ENCODE measurements around the gene KRT24. TPM values are rescaled to one million over a fixed set of nuclear protein-coding genes. Genes with fewer than 3 reads are reported as not detected.

KRT24 gene
- polyA plus RNA-seq, 1 experiment, result not detected

DNA sequence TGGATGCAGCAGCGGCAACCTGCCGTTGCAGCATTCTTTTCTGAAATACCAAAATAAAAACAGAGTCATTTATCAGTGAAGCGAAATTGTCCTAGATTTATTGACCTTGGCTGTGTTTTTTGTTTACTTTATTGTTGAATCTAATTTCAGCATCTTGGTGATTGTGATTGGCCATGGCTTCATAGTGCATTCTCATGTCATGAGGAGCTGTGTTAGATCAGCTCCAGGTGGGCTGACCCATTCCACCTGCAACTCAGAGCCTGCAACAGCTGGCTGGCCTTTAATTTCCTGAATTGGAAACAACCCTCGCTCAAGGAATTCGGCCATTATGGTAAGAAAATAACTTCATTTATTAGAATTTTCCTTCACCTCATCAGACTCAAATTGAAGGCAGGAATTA lies 16.4 kb downstream of the KRT24 start:
- DNase-seq (ENCODE audit: low read depth, low spot score), result no peak
- H3K4me3 ChIP-seq (ENCODE audit: low read depth, low read length), result no peak overlapping the region
- ChIA-PET CTCF (no interaction called here), POLR2A (no interaction called here)
- peaks cover 15% of the 10 kb centered on the region for H3K27me3 ChIP-seq (ENCODE audit: control insufficient read depth, insufficient read depth, low read length)
- TF ChIP-seq, protein P1, sequence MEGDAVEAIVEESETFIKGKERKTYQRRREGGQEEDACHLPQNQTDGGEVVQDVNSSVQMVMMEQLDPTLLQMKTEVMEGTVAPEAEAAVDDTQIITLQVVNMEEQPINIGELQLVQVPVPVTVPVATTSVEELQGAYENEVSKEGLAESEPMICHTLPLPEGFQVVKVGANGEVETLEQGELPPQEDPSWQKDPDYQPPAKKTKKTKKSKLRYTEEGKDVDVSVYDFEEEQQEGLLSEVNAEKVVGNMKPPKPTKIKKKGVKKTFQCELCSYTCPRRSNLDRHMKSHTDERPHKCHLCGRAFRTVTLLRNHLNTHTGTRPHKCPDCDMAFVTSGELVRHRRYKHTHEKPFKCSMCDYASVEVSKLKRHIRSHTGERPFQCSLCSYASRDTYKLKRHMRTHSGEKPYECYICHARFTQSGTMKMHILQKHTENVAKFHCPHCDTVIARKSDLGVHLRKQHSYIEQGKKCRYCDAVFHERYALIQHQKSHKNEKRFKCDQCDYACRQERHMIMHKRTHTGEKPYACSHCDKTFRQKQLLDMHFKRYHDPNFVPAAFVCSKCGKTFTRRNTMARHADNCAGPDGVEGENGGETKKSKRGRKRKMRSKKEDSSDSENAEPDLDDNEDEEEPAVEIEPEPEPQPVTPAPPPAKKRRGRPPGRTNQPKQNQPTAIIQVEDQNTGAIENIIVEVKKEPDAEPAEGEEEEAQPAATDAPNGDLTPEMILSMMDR (IDR thresholded peaks at IDR 0.05; ENCODE audit: low read depth, low read length), result no peak
- H3K9me3 ChIP-seq (ENCODE audit: control insufficient read depth, insufficient read depth, low read length), result no peaks in the 10 kb centered on the region
- H3K27ac ChIP-seq (ENCODE audit: low read depth, low read length), result no peak overlapping the region

DNA sequence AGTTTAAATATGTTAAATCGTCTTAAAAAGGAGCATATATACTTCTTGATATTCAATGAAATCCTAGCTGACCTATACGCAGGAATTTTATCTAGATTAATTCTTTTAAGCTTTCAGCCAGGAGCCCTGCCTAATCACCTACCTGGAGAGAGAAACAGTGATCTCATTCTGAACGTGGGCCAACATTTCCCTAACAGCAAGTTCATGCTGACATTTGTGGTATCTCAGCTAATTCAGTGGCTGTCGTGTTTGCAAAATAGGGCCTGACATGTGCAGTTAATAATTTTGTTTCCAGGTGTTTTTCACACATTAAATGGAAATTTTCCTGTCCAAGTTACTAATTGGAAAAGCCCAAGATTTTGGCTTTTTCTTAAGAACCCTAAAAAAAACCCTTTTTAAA lies 17.4 kb downstream of the KRT24 start:
- TF ChIP-seq, protein P1 (IDR thresholded peaks at IDR 0.05; ENCODE audit: low read depth, low read length), result no peak
- H3K9me3 ChIP-seq (ENCODE audit: control insufficient read depth, insufficient read depth, low read length), result no peaks in the 10 kb centered on the region
- H3K27me3 ChIP-seq (ENCODE audit: control insufficient read depth, insufficient read depth, low read length), result peaks cover 13% of the 10 kb centered on the region
- no peak overlapping the region for H3K27ac ChIP-seq (ENCODE audit: low read depth, low read length)
- POLR2A ChIA-PET, result no interaction called here
- H3K4me3 ChIP-seq (ENCODE audit: low read depth, low read length), result no peak overlapping the region
- CTCF ChIA-PET, result no interaction called here
- no peak for DNase-seq (ENCODE audit: low read depth, low spot score)

DNA sequence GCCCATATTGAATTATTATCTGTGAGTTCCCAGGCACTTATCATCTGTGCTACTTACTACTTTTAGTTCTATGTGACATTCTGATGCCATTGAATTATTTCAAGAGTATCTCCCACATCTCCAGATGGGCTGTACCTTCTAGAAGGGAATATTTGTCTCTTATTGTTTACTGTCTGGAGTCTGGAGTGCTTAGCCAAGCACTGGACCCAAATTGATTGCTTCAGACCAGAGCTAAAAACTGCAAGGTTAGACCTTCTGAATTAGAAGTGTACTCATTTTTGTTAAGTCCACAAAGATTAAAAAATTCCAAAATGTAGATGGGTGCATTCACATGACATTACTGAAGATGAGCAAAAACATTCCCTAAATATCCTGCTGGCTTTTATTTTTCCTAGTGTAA lies 22.6 kb downstream of the KRT24 start:
- TF ChIP-seq, protein P1 (IDR thresholded peaks at IDR 0.05; ENCODE audit: low read depth, low read length), result no peak
- no peak overlapping the region for H3K27ac ChIP-seq (ENCODE audit: low read depth, low read length)
- ChIA-PET POLR2A (no interaction called here), CTCF (interaction anchor here (2.1 kb wide), 1 partner anchor 61 kb away, joined by 5 read pairs; no protein-coding TSS in a partner anchor)
- DNase-seq (ENCODE audit: low read depth, low spot score), result no peak
- H3K4me3 ChIP-seq (ENCODE audit: low read depth, low read length), result no peak overlapping the region
- peaks cover 32% of the 10 kb centered on the region for H3K27me3 ChIP-seq (ENCODE audit: control insufficient read depth, insufficient read depth, low read length)
- H3K9me3 ChIP-seq (ENCODE audit: control insufficient read depth, insufficient read depth, low read length), result no peaks in the 10 kb centered on the region

DNA sequence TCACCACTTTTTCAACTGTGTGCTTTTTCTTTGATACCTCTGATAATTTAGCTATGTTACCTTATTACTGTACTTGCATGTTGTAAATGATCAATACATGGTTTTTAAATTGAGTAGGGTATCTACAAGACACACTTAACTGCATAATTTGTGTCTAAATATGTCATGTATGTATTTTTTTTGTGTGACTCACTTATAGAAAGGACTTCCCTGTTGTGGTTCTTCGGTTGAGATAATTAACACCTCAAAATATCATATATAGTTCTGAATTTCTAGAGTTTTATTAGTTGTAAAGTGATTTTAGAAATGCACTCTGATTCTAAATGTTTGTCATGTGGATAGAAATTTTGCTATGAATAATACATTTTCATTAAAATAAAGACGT lies 24.0 kb downstream of the KRT24 start:
- no peak for DNase-seq (ENCODE audit: low read depth, low spot score)
- no peak overlapping the region for H3K27ac ChIP-seq (ENCODE audit: low read depth, low read length)
- ChIA-PET CTCF (interaction anchor here (2.1 kb wide), 1 partner anchor 60 kb away, joined by 5 read pairs; no protein-coding TSS in a partner anchor), POLR2A (no interaction called here)
- H3K9me3 ChIP-seq (ENCODE audit: control insufficient read depth, insufficient read depth, low read length), result no peaks in the 10 kb centered on the region
- TF ChIP-seq, protein P1 (IDR thresholded peaks at IDR 0.05; ENCODE audit: low read depth, low read length), result no peak
- no peak overlapping the region for H3K4me3 ChIP-seq (ENCODE audit: low read depth, low read length)
- H3K27me3 ChIP-seq (ENCODE audit: control insufficient read depth, insufficient read depth, low read length), result peaks cover 32% of the 10 kb centered on the region

DNA sequence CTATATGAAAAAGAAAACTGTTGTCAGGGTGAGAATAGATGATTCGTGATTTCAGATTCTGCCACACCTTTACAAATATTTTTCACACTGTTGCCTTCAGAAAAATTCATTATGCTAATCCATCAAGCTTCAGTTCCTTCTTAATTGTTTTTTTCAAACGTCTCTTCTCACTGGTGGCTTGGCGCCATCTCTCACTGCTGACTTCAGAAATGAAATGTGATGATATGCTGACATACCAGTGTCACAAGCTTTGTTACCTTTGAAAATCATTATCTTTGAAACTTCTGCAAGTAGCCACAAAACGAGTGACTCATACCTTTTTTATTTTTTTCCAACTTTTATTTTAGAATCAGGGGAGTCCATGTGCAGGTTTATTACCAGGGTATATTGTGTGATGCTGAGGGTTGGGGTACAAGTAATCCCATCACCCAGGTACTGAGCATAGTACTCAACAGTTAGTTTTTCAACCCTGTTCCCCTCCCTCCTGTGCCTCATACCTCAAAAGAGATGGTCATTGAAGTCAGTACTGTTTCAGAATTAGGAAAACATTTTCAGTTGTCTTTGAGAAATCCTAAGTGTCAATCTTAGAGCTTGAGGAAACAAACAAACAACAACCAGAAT lies 24.5 kb downstream of the KRT24 start:
- TF ChIP-seq, protein P1 (IDR thresholded peaks at IDR 0.05; ENCODE audit: low read depth, low read length), result no peak
- ChIA-PET CTCF (interaction anchor here (2.1 kb wide), 1 partner anchor 59 kb away, joined by 5 read pairs; no protein-coding TSS in a partner anchor), POLR2A (no interaction called here)
- H3K27me3 ChIP-seq (ENCODE audit: control insufficient read depth, insufficient read depth, low read length), result peaks cover 30% of the 10 kb centered on the region
- DNase-seq (ENCODE audit: low read depth, low spot score), result no peak
- no peak overlapping the region for H3K27ac ChIP-seq (ENCODE audit: low read depth, low read length)
- no peaks in the 10 kb centered on the region for H3K9me3 ChIP-seq (ENCODE audit: control insufficient read depth, insufficient read depth, low read length)
- no peak overlapping the region for H3K4me3 ChIP-seq (ENCODE audit: low read depth, low read length)

Measured in AG04450 (cell line).